K562 (cell line): ENCODE measurements around the gene ZNF18. TPM values are rescaled to one million over a fixed set of nuclear protein-coding genes. Genes with fewer than 3 reads are reported as not detected.
"Not testable (repeated sequence)": the region's sequence is repeated elsewhere in the genome, so short reads cannot be mapped to it uniquely, and the experiment has no call there.

Experiments
- ATAC-seq: fragments of 200-7000 bp; cut with Tn5 transposase; 3 replicates; pipeline ENCODE4 v1.9.1; 2020; ENCODE audit warnings: moderate library complexity
- BruUV-seq: library from RNA; stranded (reverse); fragments of 400-500 nt; replicated peaks from 2 replicates; lab custom pipeline; 2021; lab: Mats Ljungman, UMichigan
- CTCF ChIA-PET: fragments of 300-600 bp; formaldehyde crosslinking; extraction: SDS; loops from one replicate; lab custom pipeline; 2021; ENCODE audit warnings: low intra/inter-chr PET ratio; lab: Yijun Ruan, JAX
- POLR2A ChIA-PET: fragments of 300-600, 350-650 bp; sonication (Branson Sonifier 250); formaldehyde crosslinking; extraction: SDS; loops from one replicate; lab custom pipeline; 2021; ENCODE audit warnings: antibody characterized with exemption, inconsistent platforms; lab: Yijun Ruan, JAX
- DNase-seq, 4 experiments: peaks; one replicate each; pipeline versions ENCODE4 v3.0.0 to v3.0.0-alpha.2; 2011 to 2018; ENCODE audit warnings: low spot score in 3 of 4, mixed read lengths in 3 of 4; ENCODE audit errors: extremely low read depth in 1 of 4
- FAIRE-seq: peaks from 2 replicates; lab custom pipeline; 2011; peaks lifted over from hg19 to GRCh38; lab: Jason Lieb, UNC
- H2AFZ ChIP-seq: 2 replicates; pipeline ENCODE4 v1.6.0; 2011; ENCODE audit warnings: low read depth, low read length, control low read depth, inconsistent platforms
- H3K27ac ChIP-seq: fragments of 200-600 bp; 3 replicates; pipeline ENCODE4 v1.8.0; 2011; ENCODE audit warnings: low read depth, mild to moderate bottlenecking, control low read depth, inconsistent platforms, low read length, moderate library complexity, mixed read lengths; ENCODE audit errors: extremely low read depth
- H3K27me3 ChIP-seq, 2 experiments: fragments of 300-600 bp in 1 of 2; 2 replicates in 1 of 2; 3 replicates in 1 of 2; pipeline versions ENCODE4 v1.6.0 to v1.8.0; 2011; ENCODE audit warnings: inconsistent platforms in 2 of 2, low read length in 2 of 2, mild to moderate bottlenecking in 1 of 2, mixed read lengths in 1 of 2, moderate library complexity in 1 of 2; ENCODE audit not compliant: control insufficient read depth in 2 of 2, insufficient read depth in 2 of 2
- H3K36me3 ChIP-seq: fragments of 300-600 bp; 3 replicates; pipeline ENCODE4 v1.8.0; 2011; ENCODE audit warnings: mild to moderate bottlenecking, low read length, inconsistent platforms; ENCODE audit not compliant: control insufficient read depth, insufficient read depth
- H3K4me1 ChIP-seq, 2 experiments: fragments of 200-600 bp in 1 of 2; replicated peaks in 1 of 2; 2 replicates in 1 of 2; 3 replicates in 1 of 2; pipeline versions ENCODE4 v1.5.1 to v1.8.0; 2011; ENCODE audit warnings: inconsistent platforms in 2 of 2, low read length in 2 of 2, mild to moderate bottlenecking in 1 of 2, mixed read lengths in 1 of 2, moderate library complexity in 1 of 2; ENCODE audit not compliant: control insufficient read depth in 2 of 2, insufficient read depth in 2 of 2
- H3K4me2 ChIP-seq: 2 replicates; pipeline ENCODE4 v1.6.1; 2011; ENCODE audit warnings: low read length, control low read depth, inconsistent platforms, mixed read lengths; ENCODE audit not compliant: insufficient read depth
- H3K4me3 ChIP-seq: fragments of 200-600 bp; sonication (generic), shearing (Covaris generic); 2 replicates; pipeline ENCODE4 v1.5.1; 2016; ENCODE audit warnings: control low read depth, inconsistent platforms
- H3K79me2 ChIP-seq: fragments of 200-600 bp; 3 replicates; pipeline ENCODE4 v1.8.0; 2011; ENCODE audit warnings: low read length, inconsistent platforms; ENCODE audit not compliant: control insufficient read depth, insufficient read depth
- H3K9ac ChIP-seq, 2 experiments: 2 replicates each; pipeline versions ENCODE4 v1.6.0 to v1.6.1; 2011; ENCODE audit warnings: low read depth in 2 of 2, low read length in 2 of 2, control low read depth in 1 of 2, inconsistent platforms in 1 of 2, mild to moderate bottlenecking in 1 of 2, mixed read lengths in 1 of 2; ENCODE audit not compliant: insufficient read depth in 1 of 2
- H3K9me1 ChIP-seq: one replicate; pipeline ENCODE4 v1.6.0; 2011; ENCODE audit warnings: inconsistent platforms, mild to moderate bottlenecking, low read length, moderate library complexity; ENCODE audit not compliant: control insufficient read depth, insufficient read depth
- H3K9me3 ChIP-seq: replicated peaks from 2 replicates; pipeline ENCODE4 v1.5.1; 2011; ENCODE audit warnings: low read depth, low read length, inconsistent platforms; ENCODE audit not compliant: control insufficient read depth, insufficient read depth
- H4K20me1 ChIP-seq: replicated peaks from 2 replicates; pipeline ENCODE4 v1.6.1; 2011; ENCODE audit warnings: low read length, inconsistent platforms, mixed read lengths; ENCODE audit not compliant: control insufficient read depth, insufficient read depth
- ARID1B ChIP-seq: fragments of 450-650 bp; IDR thresholded peaks from 2 replicates; pipeline ENCODE4 v1.6.1; 2016; ENCODE audit warnings: antibody characterized with exemption, mild to moderate bottlenecking, inconsistent platforms
- CBFA2T2 ChIP-seq: fragments of 450-650 bp; conservative IDR thresholded peaks from 2 replicates; pipeline ENCODE4 v1.6.1; 2017; ENCODE audit warnings: mild to moderate bottlenecking
- CBFA2T3 ChIP-seq: fragments of 450-650 bp; IDR thresholded peaks from 2 replicates; pipeline ENCODE4 v1.6.1; 2017
- CC2D1A ChIP-seq: fragments of 450-650 bp; IDR thresholded peaks from 2 replicates; pipeline ENCODE4 v1.6.1; 2017; ENCODE audit warnings: mild to moderate bottlenecking
- CEBPB ChIP-seq: fragments of 450-650 bp; IDR thresholded peaks from 2 replicates; pipeline ENCODE4 v1.6.1; 2016; ENCODE audit warnings: missing genetic modification characterization, missing compliant biosample characterization
- EP300 ChIP-seq: IDR thresholded peaks from 2 replicates; pipeline ENCODE4 v1.6.1; 2012; ENCODE audit warnings: low read length, improper control_type of control experiment
- FOXM1 ChIP-seq, 2 experiments: fragments of 450-650 bp in 1 of 2; sonication (generic) in 1 of 2; formaldehyde crosslinking in 1 of 2; IDR thresholded peaks; 2 replicates each; pipeline versions ENCODE4 v1.6.1 to v1.9.0; 2017 to 2022; ENCODE audit warnings: low read depth in 2 of 2, mild to moderate bottlenecking in 2 of 2, missing genetic modification reagents in 1 of 2, moderate library complexity in 1 of 2
- KLF16 ChIP-seq: IDR thresholded peaks from 2 replicates; pipeline ENCODE4 v1.6.1; 2016; ENCODE audit warnings: antibody characterized with exemption
- MTA2 ChIP-seq: fragments of 450-650 bp; IDR thresholded peaks from 2 replicates; pipeline ENCODE4 v1.6.1; 2016; ENCODE audit warnings: low read depth
- NCOR1 ChIP-seq: fragments of 450-650 bp; IDR thresholded peaks from 2 replicates; pipeline ENCODE4 v1.6.1; 2016; ENCODE audit warnings: mild to moderate bottlenecking, moderate library complexity
- NFIC ChIP-seq: fragments of 450-650 bp; IDR thresholded peaks from 2 replicates; pipeline ENCODE4 v1.6.1; 2017; ENCODE audit warnings: mild to moderate bottlenecking, inconsistent platforms
- NR4A1 ChIP-seq, 2 experiments: fragments of 250-450 bp in 1 of 2; fragments of 450-650 bp in 1 of 2; sonication (Bioruptor Pico) in 1 of 2; IDR thresholded peaks; 2 replicates each; pipeline versions ENCODE4 v1.4.0 to v1.6.1; 2016 to 2020; ENCODE audit warnings: mild to moderate bottlenecking in 2 of 2, missing compliant biosample characterization in 1 of 2, missing genetic modification characterization in 1 of 2, moderate library complexity in 1 of 2
- PHB2 ChIP-seq: fragments of 450-650 bp; IDR thresholded peaks from 2 replicates; pipeline ENCODE4 v1.6.1; 2017; ENCODE audit warnings: low read depth
- PYGO2 ChIP-seq: fragments of 450-650 bp; IDR thresholded peaks from 2 replicates; pipeline ENCODE4 v1.6.1; 2016; ENCODE audit warnings: mild to moderate bottlenecking, missing genetic modification characterization, moderate library complexity, missing compliant biosample characterization
- SMARCA4 ChIP-seq: fragments of 450-650 bp; IDR thresholded peaks from 2 replicates; pipeline ENCODE4 v1.6.1; 2016
- SMARCE1 ChIP-seq: fragments of 450-650 bp; IDR thresholded peaks from 2 replicates; pipeline ENCODE4 v1.7.1; 2016; ENCODE audit warnings: mild to moderate bottlenecking
- TAL1 ChIP-seq: fragments of 450-650 bp; IDR thresholded peaks from 2 replicates; pipeline ENCODE4 v1.6.1; 2016; ENCODE audit warnings: mild to moderate bottlenecking
- TCF3 ChIP-seq: sonication (generic); formaldehyde crosslinking; IDR thresholded peaks from 2 replicates; pipeline ENCODE4 v1.4.0; 2020; ENCODE audit warnings: mild to moderate bottlenecking, missing genetic modification reagents
- TEAD4 ChIP-seq, 2 experiments: sonication (generic) in 1 of 2; formaldehyde crosslinking in 1 of 2; IDR thresholded peaks; 2 replicates each; pipeline versions ENCODE4 v1.6.1 to v1.8.0; 2012 to 2022; ENCODE audit warnings: borderline replicate concordance in 1 of 2, inconsistent platforms in 1 of 2, low read length in 1 of 2, mild to moderate bottlenecking in 1 of 2, missing genetic modification reagents in 1 of 2
- TRIM24 ChIP-seq, 2 experiments: fragments of 450-650 bp; IDR thresholded peaks; 2 replicates each; pipeline ENCODE4 v1.6.1; 2016
- WGBS: fragments of 100-300 bp; shearing (Covaris generic); methylation state at CpG from one replicate; pipeline ENCODE4 v1.1.6; 2016; ENCODE audit warnings: low coverage, mixed read lengths; ENCODE audit not compliant: insufficient coverage; ENCODE audit errors: missing lambda C conversion rate; 5-methylcytosine and 5-hydroxymethylcytosine counted together
- in situ Hi-C: fragments of 300-500 bp; cut with MboI; formaldehyde crosslinking; loops from 4 replicates; pipeline ENCODE4 v1.15.0; 2018; ENCODE audit warnings: inconsistent platforms, mixed read lengths
- intact Hi-C: fragments of 100-400 bp; cut with micrococcal nuclease; formaldehyde crosslinking; loops from 2 replicates; pipeline ENCODE4 v1.14.2; 2022
- polyA plus RNA-seq, 8 experiments: library from polyadenylated mRNA; depleted of rRNA in 4 of 8; stranded (reverse) in 5 of 8; unstranded in 3 of 8; fragments of >200 nt; fragmentation: Nextera tagmentation in 2 of 8; fragmentation: Illumina TruSeq in 1 of 8; extraction: Ambion mirVana in 2 of 8; extraction: Trizol in 1 of 8; gene quantifications; 2 replicates each; pipeline versions ENCODE4 v1.2.1 to v1.2.3, GENCODE V29; 2011 to 2014; ENCODE audit warnings: inconsistent platforms in 1 of 8, missing spikeins in 1 of 8
- total RNA-seq, 7 experiments: library from RNA; depleted of rRNA in 6 of 7; stranded (reverse); fragments of >200 nt in 6 of 7; fragmentation: Illumina TruSeq in 2 of 7; extraction: Trizol in 2 of 7; gene quantifications; 2 replicates each; pipeline versions ENCODE4 v1.2.1 to v1.2.3, GENCODE V29; 2011 to 2021; ENCODE audit warnings: low replicate concordance in 1 of 7
- TF ChIP-seq, protein P1 (sequence below): fragments of 450-650 bp; IDR thresholded peaks from 2 replicates; pipeline ENCODE4 v1.6.1; 2016; ENCODE audit warnings: low read depth, mild to moderate bottlenecking, moderate library complexity

ZNF18 gene
- total and polyA plus RNA-seq, 9 of the 15 experiments (the other 6 are each of a cell fraction or from before 2014, with no cell fraction given), result 1.1 to 5.0 (median 3.4) TPM

DNA sequence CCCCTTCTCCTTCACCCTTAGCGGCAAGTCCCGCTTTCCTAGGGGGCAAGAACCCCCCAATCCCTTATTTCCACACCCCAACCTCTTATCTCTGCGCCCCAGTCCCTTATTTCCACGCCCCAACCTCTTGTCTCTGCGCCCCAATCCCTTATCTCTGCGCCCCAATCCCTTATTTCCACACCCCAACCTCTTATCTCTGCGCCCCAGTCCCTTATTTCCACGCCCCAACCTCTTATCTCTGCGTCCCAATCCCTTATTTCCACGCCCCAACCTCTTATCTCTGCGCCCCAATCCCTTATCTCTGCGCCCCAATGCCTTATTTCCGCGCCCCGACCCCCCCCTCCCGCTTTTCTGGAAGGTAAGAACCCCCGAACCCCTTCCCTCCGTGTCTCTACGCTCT, 24.5 kb downstream of the ZNF18 start:
- H3K79me2 ChIP-seq; in situ Hi-C loops; H3K27me3 ChIP-seq; H3K36me3 ChIP-seq; FAIRE-seq; H3K9me3 ChIP-seq; H3K27ac ChIP-seq; H3K4me1 ChIP-seq; H3K4me3 ChIP-seq; H3K4me2 ChIP-seq; H2AFZ ChIP-seq; POLR2A ChIA-PET; CTCF ChIA-PET; H3K9ac ChIP-seq; H3K9me1 ChIP-seq; BruUV-seq; ATAC-seq; H4K20me1 ChIP-seq; intact Hi-C loops; TF ChIP-seq TEAD4 (CRISPR knock-in tag; IDR thresholded peaks at IDR 0.05; ENCODE audit: borderline replicate concordance); FOXM1 (CRISPR knock-in tag; IDR thresholded peaks at IDR 0.05; ENCODE audit: low read depth); NR4A1 (CRISPR knock-in tag; IDR thresholded peaks at IDR 0.05): not testable (repeated sequence)
- peak in 1 of 4 experiments; percentile 2 for DNase-seq
- TF ChIP-seq PHB2 (peak; percentile 93), MTA2 (peak; percentile 92), CEBPB (tag) (peak; percentile 30; the same call in 1 of the 2 replicates), PYGO2 (tag) (peak; percentile 95), TAL1 (peak; percentile 97), SMARCA4 (0 out of 2 replicates have a peak, but pooled peaks have one; percentile 18), TCF3 (CRISPR knock-in tag) (peak; percentile 78), TEAD4 (IDR thresholded peaks at IDR 0.05; ENCODE audit: low read length) (peak; percentile 82), EP300 (peak; percentile 31; the same call in 1 of the 2 replicates), CC2D1A (peak; percentile 97), SMARCE1 (peak; percentile 75; the same call in 1 of the 2 replicates), ARID1B (peak; percentile 90), CBFA2T3 (peak; percentile 93), FOXM1 (IDR thresholded peaks at IDR 0.05; ENCODE audit: low read depth) (peak; percentile 72), CBFA2T2 (peak; percentile 95), NCOR1 (peak; percentile 88), TRIM24 (IDR thresholded peaks at IDR 0.05) (peak; percentile 98), NR4A1 (tag; IDR thresholded peaks at IDR 0.05) (peak; percentile 65; the same call in 1 of the 2 replicates), NFIC (peak; percentile 62), KLF16 (peak; percentile 47; the same call in 1 of the 2 replicates)
- TF ChIP-seq, protein P1, sequence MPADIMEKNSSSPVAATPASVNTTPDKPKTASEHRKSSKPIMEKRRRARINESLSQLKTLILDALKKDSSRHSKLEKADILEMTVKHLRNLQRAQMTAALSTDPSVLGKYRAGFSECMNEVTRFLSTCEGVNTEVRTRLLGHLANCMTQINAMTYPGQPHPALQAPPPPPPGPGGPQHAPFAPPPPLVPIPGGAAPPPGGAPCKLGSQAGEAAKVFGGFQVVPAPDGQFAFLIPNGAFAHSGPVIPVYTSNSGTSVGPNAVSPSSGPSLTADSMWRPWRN, result peak; percentile 32; the same call in 1 of the 2 replicates
- 11% methylated on average over 10 of the region's 19 CpGs for WGBS
